Nasal cavity respiratory epithelium epithelial cell of viscerocranial mucosa (primary cell): ENCODE measurements around the gene ZNF619. TPM values are rescaled to one million over a fixed set of nuclear protein-coding genes. Genes with fewer than 3 reads are reported as not detected.

ENCODE experiments used
- total RNA-seq: library from RNA; depleted of rRNA; stranded (reverse); fragments of >200 nt; gene quantifications from 2 replicates; pipeline ENCODE4 v1.2.3, GENCODE V29; 2014

The ZNF619 gene
- total RNA-seq, result 7.5 and 8.9 TPM in 2 replicates

GRCh38 chr3:40476478-40477470 lies at the start of gene ZNF619:
Gene ZNF619, plus strand, starts transcription at chr3:40477122. Its CDS starts 858 bp downstream, at chr3:40477980.

GRCh38 chr3:40456940-40457823 lies 19.7 kb upstream of the ZNF619 start, which contains the start of gene RPL14:
Gene RPL14, plus strand, starts transcription at chr3:40457339. Its CDS starts 133 bp downstream, at chr3:40457472.

GRCh38 chr3:40505599-40506462 lies 28.9 kb downstream of the ZNF619 start, which contains the start of gene ZNF620:
Gene ZNF620, plus strand, starts transcription at chr3:40506039. Its CDS starts 314 bp downstream, at chr3:40506353.

GRCh38 chr3:40524568-40525285 lies 47.8 kb downstream of the ZNF619 start, which contains the start of gene ZNF621:
Gene ZNF621, plus strand, starts transcription at chr3:40524960. Its CDS starts 881 bp downstream, at chr3:40525841.

Other genes with a start within 250 kb of the ZNF619 start
- 19.4 and 20.2 TPM in 2 replicates for gene EIF1B, start 167.4 kb upstream of the ZNF619 start, total RNA-seq
- gene ENTPD3, start 89.9 kb upstream of the ZNF619 start, total RNA-seq, result 22.2 and 24.3 TPM in 2 replicates
- 541 and 698 TPM in 2 replicates for gene RPL14, start 19.8 kb upstream of the ZNF619 start, total RNA-seq
- 1.7 and 1.9 TPM in 2 replicates for gene ZNF620, start 28.9 kb downstream of the ZNF619 start, total RNA-seq
- gene ZNF621, start 47.8 kb downstream of the ZNF619 start, total RNA-seq, result 17.1 and 24.6 TPM in 2 replicates